GM12892 (cell line): ENCODE results near the gene GLCCI1.

ENCODE experiments used
- POLR2A ChIP-seq: IDR thresholded peaks from 2 replicates; pipeline ENCODE4 v1.6.1; 2011; ENCODE audit warnings: low read depth, low read length, control low read depth
- POLR2AphosphoS5 ChIP-seq: IDR thresholded peaks from 2 replicates; pipeline ENCODE4 v1.6.1; 2011; ENCODE audit warnings: low read depth, low read length, control low read depth

- no peak for TF ChIP-seq POLR2AphosphoS5
- no peak for TF ChIP-seq POLR2A
Measured at GRCh38 chr7:7921830-7922229, 46.8 kb upstream of the GLCCI1 start.
